ENCODE data around the gene EGF. TPM values are rescaled to one million over a fixed set of nuclear protein-coding genes. Genes with fewer than 3 reads are reported as not detected.

The EGF gene
- total RNA-seq, 2 experiments from 2014 or later, result not detected

DNA sequence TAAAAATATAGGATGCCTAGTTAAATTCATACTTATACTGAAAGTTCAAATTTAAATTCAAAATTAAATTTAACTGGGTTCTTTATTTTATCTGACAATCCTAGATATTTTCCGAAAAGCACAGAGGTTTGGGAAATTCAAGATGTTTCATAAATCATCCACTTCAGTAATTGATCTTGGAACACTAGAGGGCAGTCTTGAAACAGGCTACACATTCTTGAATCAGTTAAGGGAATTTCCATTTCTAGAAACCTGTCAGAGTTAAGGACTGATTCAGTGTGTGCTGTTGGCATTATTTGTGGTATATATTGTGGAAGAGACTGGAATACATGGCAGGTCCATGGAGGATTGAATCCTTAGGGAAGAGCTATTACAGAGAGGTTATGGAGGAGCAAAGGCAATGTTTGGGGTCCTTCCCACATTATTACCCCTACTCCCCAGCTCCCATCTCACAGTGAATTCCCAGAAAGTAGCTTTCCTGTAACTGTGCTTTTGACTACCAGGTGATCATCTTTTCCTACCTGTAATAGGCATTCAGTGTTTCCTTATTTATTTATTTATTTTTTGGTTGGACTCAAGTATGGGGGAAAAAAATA, 92.9 kb downstream of the EGF start:
- Histone ChIP-seq H3K4me3 (ENCODE audit: low read depth, low read length, poor library complexity, severe bottlenecking) (no peak overlapping the region), H3K79me2 (ENCODE audit: insufficient read depth, low read depth, low read length) (no peaks in the 10 kb centered on the region), H4K20me1 (ENCODE audit: insufficient read depth, low read length) (no peaks in the 10 kb centered on the region), H3K9me2 (ENCODE audit: insufficient read depth, low read length) (no peaks in the 10 kb centered on the region), H2AFZ (ENCODE audit: low read length) (no peak overlapping the region), H3K9me3 (ENCODE audit: low read length) (no peaks in the 10 kb centered on the region), H3K36me3 (ENCODE audit: insufficient read depth, low read length) (no peaks in the 10 kb centered on the region), H3K4me1 (ENCODE audit: insufficient read depth, low read length, poor library complexity, severe bottlenecking) (no peaks in the 10 kb centered on the region), H3K4me2 (ENCODE audit: low read length) (no peak overlapping the region), H3K27ac (ENCODE audit: low read depth, low read length, poor library complexity, severe bottlenecking) (no peak overlapping the region)
- TF ChIP-seq, protein P1, sequence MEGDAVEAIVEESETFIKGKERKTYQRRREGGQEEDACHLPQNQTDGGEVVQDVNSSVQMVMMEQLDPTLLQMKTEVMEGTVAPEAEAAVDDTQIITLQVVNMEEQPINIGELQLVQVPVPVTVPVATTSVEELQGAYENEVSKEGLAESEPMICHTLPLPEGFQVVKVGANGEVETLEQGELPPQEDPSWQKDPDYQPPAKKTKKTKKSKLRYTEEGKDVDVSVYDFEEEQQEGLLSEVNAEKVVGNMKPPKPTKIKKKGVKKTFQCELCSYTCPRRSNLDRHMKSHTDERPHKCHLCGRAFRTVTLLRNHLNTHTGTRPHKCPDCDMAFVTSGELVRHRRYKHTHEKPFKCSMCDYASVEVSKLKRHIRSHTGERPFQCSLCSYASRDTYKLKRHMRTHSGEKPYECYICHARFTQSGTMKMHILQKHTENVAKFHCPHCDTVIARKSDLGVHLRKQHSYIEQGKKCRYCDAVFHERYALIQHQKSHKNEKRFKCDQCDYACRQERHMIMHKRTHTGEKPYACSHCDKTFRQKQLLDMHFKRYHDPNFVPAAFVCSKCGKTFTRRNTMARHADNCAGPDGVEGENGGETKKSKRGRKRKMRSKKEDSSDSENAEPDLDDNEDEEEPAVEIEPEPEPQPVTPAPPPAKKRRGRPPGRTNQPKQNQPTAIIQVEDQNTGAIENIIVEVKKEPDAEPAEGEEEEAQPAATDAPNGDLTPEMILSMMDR (conservative IDR thresholded peaks at IDR 0.05; ENCODE audit: low read length), result peak; percentile 95
- TF ChIP-seq EZH2phosphoT487 (IDR thresholded peaks at IDR 0.05; ENCODE audit: borderline replicate concordance, low read depth, low read length), result no peak
- intact Hi-C loops (cut with micrococcal nuclease; ENCODE audit: unreplicated experiment), result no loop called here
- CTCF ChIA-PET (ENCODE audit: unreplicated experiment), result interaction anchor here (1.3 kb wide), 1 partner anchor 507 kb away, joined by 5 read pairs; no protein-coding TSS in a partner anchor
- BruUV-seq (replicated peaks), result no TSS peak
- POLR2A ChIA-PET, result interaction anchor here (0.6 to 1.2 kb wide), 3 partner anchors 308 to 324 kb away, joined by 3 to 4 read pairs (median 3); no protein-coding TSS in a partner anchor
- peak; percentile 72 for DNase-seq (ENCODE audit: low spot score)

DNA sequence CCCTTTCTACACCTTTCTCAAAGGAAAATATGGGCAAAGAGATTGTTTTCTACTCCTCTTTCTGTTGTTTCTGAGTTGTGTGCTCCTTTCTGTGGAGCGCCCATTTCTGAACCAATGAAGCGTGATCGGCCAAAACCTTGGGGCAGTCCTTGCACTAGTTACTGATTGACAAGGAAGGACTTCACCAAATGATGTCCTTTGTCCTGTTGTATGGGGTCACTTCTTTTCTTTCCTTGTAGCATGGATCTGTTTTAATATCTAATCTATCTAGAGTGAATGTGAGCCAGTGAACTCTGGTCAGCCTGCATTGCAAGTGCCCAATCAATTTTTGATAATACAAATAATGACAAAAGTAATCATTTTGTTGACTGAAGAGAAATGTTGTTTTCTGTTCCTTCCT, 94.5 kb downstream of the EGF start:
- Histone ChIP-seq H3K9me2 (ENCODE audit: insufficient read depth, low read length) (no peaks in the 10 kb centered on the region), H3K36me3 (ENCODE audit: insufficient read depth, low read length) (no peaks in the 10 kb centered on the region), H3K4me2 (ENCODE audit: low read length) (no peak overlapping the region), H3K4me3 (ENCODE audit: low read depth, low read length, poor library complexity, severe bottlenecking) (no peak overlapping the region), H3K79me2 (ENCODE audit: insufficient read depth, low read depth, low read length) (no peaks in the 10 kb centered on the region), H4K20me1 (ENCODE audit: insufficient read depth, low read length) (no peaks in the 10 kb centered on the region), H3K27ac (ENCODE audit: low read depth, low read length, poor library complexity, severe bottlenecking) (no peak overlapping the region), H3K9me3 (ENCODE audit: low read length) (no peaks in the 10 kb centered on the region), H3K4me1 (ENCODE audit: insufficient read depth, low read length, poor library complexity, severe bottlenecking) (no peaks in the 10 kb centered on the region), H2AFZ (ENCODE audit: low read length) (no peak overlapping the region)
- no peak for DNase-seq (ENCODE audit: low spot score)
- BruUV-seq (replicated peaks), result no TSS peak
- ChIA-PET CTCF (ENCODE audit: unreplicated experiment) (no interaction called here), POLR2A (interaction anchor here (1.3 kb wide), 1 partner anchor 509 kb away, joined by 5 read pairs; no protein-coding TSS in a partner anchor)
- intact Hi-C loops (cut with micrococcal nuclease; ENCODE audit: unreplicated experiment), result no loop called here
- no peak for TF ChIP-seq EZH2phosphoT487 (IDR thresholded peaks at IDR 0.05; ENCODE audit: borderline replicate concordance, low read depth, low read length)
- TF ChIP-seq, protein P1 (conservative IDR thresholded peaks at IDR 0.05; ENCODE audit: low read length), result no peak

DNA sequence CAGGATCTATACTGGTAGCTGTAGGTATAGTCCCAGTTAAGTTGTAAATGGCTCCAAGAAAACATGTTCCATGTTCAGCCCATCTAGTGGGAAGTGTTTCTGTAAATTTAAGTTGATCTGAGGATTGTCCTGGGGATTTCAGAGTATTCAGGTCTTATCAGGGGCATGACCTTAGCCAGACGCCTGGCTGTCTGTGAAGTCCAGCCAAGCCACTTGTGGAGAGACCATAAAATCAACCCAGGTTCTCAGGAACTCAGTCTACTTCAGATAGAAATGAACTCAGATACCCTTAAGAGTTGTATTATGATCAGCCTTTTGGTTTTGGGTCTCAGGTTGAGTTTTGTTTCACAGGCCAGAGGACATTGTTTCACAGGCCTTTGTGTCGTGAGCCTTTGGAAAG, 95.9 kb downstream of the EGF start:
- no TSS peak for BruUV-seq (replicated peaks)
- no peak for TF ChIP-seq EZH2phosphoT487 (IDR thresholded peaks at IDR 0.05; ENCODE audit: borderline replicate concordance, low read depth, low read length)
- TF ChIP-seq, protein P1 (conservative IDR thresholded peaks at IDR 0.05; ENCODE audit: low read length), result no peak
- Histone ChIP-seq H3K9me3 (ENCODE audit: low read length) (no peaks in the 10 kb centered on the region), H2AFZ (ENCODE audit: low read length) (no peak overlapping the region), H3K4me3 (ENCODE audit: low read depth, low read length, poor library complexity, severe bottlenecking) (no peak overlapping the region), H3K4me1 (ENCODE audit: insufficient read depth, low read length, poor library complexity, severe bottlenecking) (no peaks in the 10 kb centered on the region), H3K4me2 (ENCODE audit: low read length) (no peak overlapping the region), H3K36me3 (ENCODE audit: insufficient read depth, low read length) (no peaks in the 10 kb centered on the region), H3K79me2 (ENCODE audit: insufficient read depth, low read depth, low read length) (no peaks in the 10 kb centered on the region), H4K20me1 (ENCODE audit: insufficient read depth, low read length) (no peaks in the 10 kb centered on the region), H3K9me2 (ENCODE audit: insufficient read depth, low read length) (no peaks in the 10 kb centered on the region), H3K27ac (ENCODE audit: low read depth, low read length, poor library complexity, severe bottlenecking) (no peak overlapping the region)
- intact Hi-C loops (cut with micrococcal nuclease; ENCODE audit: unreplicated experiment), result no loop called here
- CTCF ChIA-PET (ENCODE audit: unreplicated experiment), result no interaction called here
- no peak for DNase-seq (ENCODE audit: low spot score)
- POLR2A ChIA-PET, result interaction anchor here (0.6 to 1.1 kb wide), 4 partner anchors 10 to 268 kb away, joined by 3 to 4 read pairs (median 3); no protein-coding TSS in a partner anchor

All from OCI-LY7 (cell line).